SK-N-SH treated with all-trans-retinoic acid at 6 μM for 48 hours (cell line): ENCODE measurements around the gene AS3MT.

Experiments used
- ATAC-seq: fragments of 200-7000 bp; cut with Tn5 transposase; 3 replicates; pipeline ENCODE4 v1.9.1; 2020; ENCODE audit warnings: mild to moderate bottlenecking, moderate library complexity
- ARNTL ChIP-seq: fragments of 450-650 bp; formaldehyde crosslinking; IDR thresholded peaks from 2 replicates; pipeline ENCODE4 v1.5.0; 2020; ENCODE audit warnings: low read depth, mild to moderate bottlenecking, moderate library complexity, borderline replicate concordance
- BACH2 ChIP-seq: fragments of 250-450 bp; sonication (Bioruptor Pico); IDR thresholded peaks from 2 replicates; pipeline ENCODE4 v1.9.0; 2021; ENCODE audit warnings: mild to moderate bottlenecking, borderline replicate concordance
- CSDC2 ChIP-seq: fragments of 250-450 bp; sonication (Bioruptor Pico); IDR thresholded peaks from 2 replicates; pipeline ENCODE4 v1.5.0; 2020; ENCODE audit warnings: mild to moderate bottlenecking, moderate library complexity
- ESRRG ChIP-seq: fragments of 250-450 bp; sonication (Bioruptor Pico); IDR thresholded peaks from 2 replicates; pipeline ENCODE4 v1.6.1; 2021; ENCODE audit warnings: mild to moderate bottlenecking
- GLIS3 ChIP-seq: fragments of 250-450 bp; sonication (Bioruptor Pico); IDR thresholded peaks from 2 replicates; pipeline ENCODE4 v1.5.0; 2020; ENCODE audit warnings: mild to moderate bottlenecking, moderate library complexity
- ISL1 ChIP-seq: fragments of 250-450 bp; sonication (Bioruptor Pico); IDR thresholded peaks from 2 replicates; pipeline ENCODE4 v2.1.2; 2022; ENCODE audit warnings: mild to moderate bottlenecking, moderate library complexity
- OSR1 ChIP-seq: fragments of 250-450 bp; sonication (Bioruptor Pico); IDR thresholded peaks from 2 replicates; pipeline ENCODE4 v1.8.0; 2022; ENCODE audit warnings: moderate library complexity, mild to moderate bottlenecking, inconsistent platforms
- PPARA ChIP-seq: fragments of 250-450 bp; sonication (Bioruptor Pico); IDR thresholded peaks from 2 replicates; pipeline ENCODE4 v1.5.0; 2020; ENCODE audit warnings: mild to moderate bottlenecking, borderline replicate concordance
- RARB ChIP-seq: fragments of 250-450 bp; sonication (Bioruptor Pico); IDR thresholded peaks from 2 replicates; pipeline ENCODE4 v1.8.0; 2021; ENCODE audit warnings: mild to moderate bottlenecking, moderate library complexity
- SNAI2 ChIP-seq: fragments of 250-450 bp; sonication (Bioruptor Pico); IDR thresholded peaks from 2 replicates; pipeline ENCODE4 v1.5.0; 2020; ENCODE audit warnings: mild to moderate bottlenecking, moderate library complexity
- TCF4 ChIP-seq: fragments of 250-450 bp; sonication (Bioruptor Pico); IDR thresholded peaks from 2 replicates; pipeline ENCODE4 v1.8.0; 2021; ENCODE audit warnings: mild to moderate bottlenecking, moderate library complexity, borderline replicate concordance
- TOX ChIP-seq: fragments of 250-450 bp; sonication (Bioruptor Pico); IDR thresholded peaks from 2 replicates; pipeline ENCODE4 v1.8.0; 2021; ENCODE audit warnings: mild to moderate bottlenecking, moderate library complexity, borderline replicate concordance
- ZC3H10 ChIP-seq: fragments of 250-450 bp; sonication (Bioruptor Pico); IDR thresholded peaks from 2 replicates; pipeline ENCODE4 v1.5.1; 2021; ENCODE audit warnings: mild to moderate bottlenecking, moderate library complexity
- ZFP3 ChIP-seq: fragments of 250-450 bp; sonication (Bioruptor Pico); IDR thresholded peaks from 2 replicates; pipeline ENCODE4 v1.5.0; 2020; ENCODE audit warnings: mild to moderate bottlenecking, moderate library complexity
- ZFP30 ChIP-seq: fragments of 450-650 bp; formaldehyde crosslinking; IDR thresholded peaks from 2 replicates; pipeline ENCODE4 v1.5.0; 2022; ENCODE audit warnings: mild to moderate bottlenecking, moderate library complexity
- ZNF70 ChIP-seq: fragments of 450-650 bp; formaldehyde crosslinking; IDR thresholded peaks from 2 replicates; pipeline ENCODE4 v1.5.0; 2020; ENCODE audit warnings: mild to moderate bottlenecking, moderate library complexity
- ZNF8 ChIP-seq: fragments of 450-650 bp; formaldehyde crosslinking; IDR thresholded peaks from 2 replicates; pipeline ENCODE4 v1.5.0; 2020; ENCODE audit warnings: mild to moderate bottlenecking, moderate library complexity
- TF ChIP-seq, protein P1 (sequence below): fragments of 250-450 bp; sonication (Bioruptor Pico); IDR thresholded peaks from 2 replicates; pipeline ENCODE4 v1.5.1; 2020; ENCODE audit warnings: low read depth, mild to moderate bottlenecking, moderate library complexity
- TF ChIP-seq, protein P2 (sequence below): fragments of 250-450 bp; sonication (Bioruptor Pico); IDR thresholded peaks from 2 replicates; pipeline ENCODE4 v1.5.0; 2020; ENCODE audit warnings: mild to moderate bottlenecking, moderate library complexity
- TF ChIP-seq, protein P3 (sequence below): fragments of 250-450 bp; sonication (Bioruptor Pico); IDR thresholded peaks from 2 replicates; pipeline ENCODE4 v1.8.0; 2020; ENCODE audit warnings: mild to moderate bottlenecking, moderate library complexity, borderline replicate concordance
- TF ChIP-seq, protein P4 (sequence below): fragments of 250-450 bp; sonication (Bioruptor Pico); IDR thresholded peaks from 2 replicates; pipeline ENCODE4 v1.8.0; 2021; ENCODE audit warnings: low read depth, mild to moderate bottlenecking, moderate library complexity, borderline replicate concordance

The AS3MT gene

DNA sequence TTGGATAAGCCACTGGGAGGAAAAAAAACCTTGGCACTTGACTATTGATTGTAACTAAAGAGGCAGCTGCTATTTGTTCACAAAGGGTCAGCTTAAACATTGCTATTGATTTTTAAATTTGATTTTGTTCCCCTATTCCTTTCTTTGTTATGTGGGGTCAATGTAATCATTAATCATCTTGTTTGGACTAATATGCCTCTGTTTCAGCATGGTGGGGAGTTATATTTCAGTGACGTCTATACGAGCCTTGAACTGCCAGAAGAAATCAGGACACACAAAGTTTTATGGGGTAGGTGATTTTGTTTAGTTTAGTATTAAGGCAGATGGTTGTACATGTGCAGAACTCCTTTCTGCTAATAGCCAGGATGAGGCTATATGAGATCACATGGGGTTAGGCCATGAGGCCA lies 7.5 kb downstream of the AS3MT start:
- TF ChIP-seq PPARA (no peak), ZC3H10 (CRISPR knock-in tag) (no peak), TOX (CRISPR knock-in tag) (no peak), SNAI2 (no peak), ZFP30 (CRISPR knock-in tag) (no peak), CSDC2 (CRISPR knock-in tag) (no peak), ZFP3 (CRISPR knock-in tag) (no peak), ESRRG (CRISPR knock-in tag) (no peak), TCF4 (CRISPR knock-in tag) (no peak), ZNF8 (CRISPR knock-in tag) (no peak), GLIS3 (CRISPR knock-in tag) (no peak), BACH2 (CRISPR knock-in tag) (no peak), OSR1 (CRISPR knock-in tag) (no peak), ZNF70 (CRISPR knock-in tag) (no peak), RARB (CRISPR knock-in tag) (no peak), ISL1 (CRISPR knock-in tag) (no peak)
- TF ChIP-seq, protein P1, sequence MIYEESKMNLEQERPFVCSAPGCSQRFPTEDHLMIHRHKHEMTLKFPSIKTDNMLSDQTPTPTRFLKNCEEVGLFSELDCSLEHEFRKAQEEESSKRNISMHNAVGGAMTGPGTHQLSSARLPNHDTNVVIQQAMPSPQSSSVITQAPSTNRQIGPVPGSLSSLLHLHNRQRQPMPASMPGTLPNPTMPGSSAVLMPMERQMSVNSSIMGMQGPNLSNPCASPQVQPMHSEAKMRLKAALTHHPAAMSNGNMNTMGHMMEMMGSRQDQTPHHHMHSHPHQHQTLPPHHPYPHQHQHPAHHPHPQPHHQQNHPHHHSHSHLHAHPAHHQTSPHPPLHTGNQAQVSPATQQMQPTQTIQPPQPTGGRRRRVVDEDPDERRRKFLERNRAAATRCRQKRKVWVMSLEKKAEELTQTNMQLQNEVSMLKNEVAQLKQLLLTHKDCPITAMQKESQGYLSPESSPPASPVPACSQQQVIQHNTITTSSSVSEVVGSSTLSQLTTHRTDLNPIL (CRISPR knock-in tag): no peak
- TF ChIP-seq, protein P2, sequence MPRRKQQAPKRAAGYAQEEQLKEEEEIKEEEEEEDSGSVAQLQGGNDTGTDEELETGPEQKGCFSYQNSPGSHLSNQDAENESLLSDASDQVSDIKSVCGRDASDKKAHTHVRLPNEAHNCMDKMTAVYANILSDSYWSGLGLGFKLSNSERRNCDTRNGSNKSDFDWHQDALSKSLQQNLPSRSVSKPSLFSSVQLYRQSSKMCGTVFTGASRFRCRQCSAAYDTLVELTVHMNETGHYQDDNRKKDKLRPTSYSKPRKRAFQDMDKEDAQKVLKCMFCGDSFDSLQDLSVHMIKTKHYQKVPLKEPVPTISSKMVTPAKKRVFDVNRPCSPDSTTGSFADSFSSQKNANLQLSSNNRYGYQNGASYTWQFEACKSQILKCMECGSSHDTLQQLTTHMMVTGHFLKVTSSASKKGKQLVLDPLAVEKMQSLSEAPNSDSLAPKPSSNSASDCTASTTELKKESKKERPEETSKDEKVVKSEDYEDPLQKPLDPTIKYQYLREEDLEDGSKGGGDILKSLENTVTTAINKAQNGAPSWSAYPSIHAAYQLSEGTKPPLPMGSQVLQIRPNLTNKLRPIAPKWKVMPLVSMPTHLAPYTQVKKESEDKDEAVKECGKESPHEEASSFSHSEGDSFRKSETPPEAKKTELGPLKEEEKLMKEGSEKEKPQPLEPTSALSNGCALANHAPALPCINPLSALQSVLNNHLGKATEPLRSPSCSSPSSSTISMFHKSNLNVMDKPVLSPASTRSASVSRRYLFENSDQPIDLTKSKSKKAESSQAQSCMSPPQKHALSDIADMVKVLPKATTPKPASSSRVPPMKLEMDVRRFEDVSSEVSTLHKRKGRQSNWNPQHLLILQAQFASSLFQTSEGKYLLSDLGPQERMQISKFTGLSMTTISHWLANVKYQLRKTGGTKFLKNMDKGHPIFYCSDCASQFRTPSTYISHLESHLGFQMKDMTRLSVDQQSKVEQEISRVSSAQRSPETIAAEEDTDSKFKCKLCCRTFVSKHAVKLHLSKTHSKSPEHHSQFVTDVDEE (CRISPR knock-in tag): no peak
- TF ChIP-seq, protein P3, sequence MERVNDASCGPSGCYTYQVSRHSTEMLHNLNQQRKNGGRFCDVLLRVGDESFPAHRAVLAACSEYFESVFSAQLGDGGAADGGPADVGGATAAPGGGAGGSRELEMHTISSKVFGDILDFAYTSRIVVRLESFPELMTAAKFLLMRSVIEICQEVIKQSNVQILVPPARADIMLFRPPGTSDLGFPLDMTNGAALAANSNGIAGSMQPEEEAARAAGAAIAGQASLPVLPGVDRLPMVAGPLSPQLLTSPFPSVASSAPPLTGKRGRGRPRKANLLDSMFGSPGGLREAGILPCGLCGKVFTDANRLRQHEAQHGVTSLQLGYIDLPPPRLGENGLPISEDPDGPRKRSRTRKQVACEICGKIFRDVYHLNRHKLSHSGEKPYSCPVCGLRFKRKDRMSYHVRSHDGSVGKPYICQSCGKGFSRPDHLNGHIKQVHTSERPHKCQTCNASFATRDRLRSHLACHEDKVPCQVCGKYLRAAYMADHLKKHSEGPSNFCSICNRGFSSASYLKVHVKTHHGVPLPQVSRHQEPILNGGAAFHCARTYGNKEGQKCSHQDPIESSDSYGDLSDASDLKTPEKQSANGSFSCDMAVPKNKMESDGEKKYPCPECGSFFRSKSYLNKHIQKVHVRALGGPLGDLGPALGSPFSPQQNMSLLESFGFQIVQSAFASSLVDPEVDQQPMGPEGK (CRISPR knock-in tag): no peak
- TF ChIP-seq, protein P4, sequence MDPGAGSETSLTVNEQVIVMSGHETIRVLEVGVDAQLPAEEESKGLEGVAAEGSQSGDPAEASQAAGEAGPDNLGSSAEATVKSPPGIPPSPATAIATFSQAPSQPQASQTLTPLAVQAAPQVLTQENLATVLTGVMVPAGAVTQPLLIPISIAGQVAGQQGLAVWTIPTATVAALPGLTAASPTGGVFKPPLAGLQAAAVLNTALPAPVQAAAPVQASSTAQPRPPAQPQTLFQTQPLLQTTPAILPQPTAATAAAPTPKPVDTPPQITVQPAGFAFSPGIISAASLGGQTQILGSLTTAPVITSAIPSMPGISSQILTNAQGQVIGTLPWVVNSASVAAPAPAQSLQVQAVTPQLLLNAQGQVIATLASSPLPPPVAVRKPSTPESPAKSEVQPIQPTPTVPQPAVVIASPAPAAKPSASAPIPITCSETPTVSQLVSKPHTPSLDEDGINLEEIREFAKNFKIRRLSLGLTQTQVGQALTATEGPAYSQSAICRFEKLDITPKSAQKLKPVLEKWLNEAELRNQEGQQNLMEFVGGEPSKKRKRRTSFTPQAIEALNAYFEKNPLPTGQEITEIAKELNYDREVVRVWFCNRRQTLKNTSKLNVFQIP (CRISPR knock-in tag): no peak
- ATAC-seq: no peak

- ATAC-seq: no peak
- TF ChIP-seq ZNF70 (CRISPR knock-in tag) (no peak), ZNF8 (CRISPR knock-in tag) (no peak), SNAI2 (no peak), TCF4 (CRISPR knock-in tag) (no peak), ARNTL (CRISPR knock-in tag) (no peak), TOX (CRISPR knock-in tag) (no peak)
- TF ChIP-seq, protein P3 (CRISPR knock-in tag): no peak
Measured at GRCh38 chr10:102878629-102879028, 9.4 kb downstream of the AS3MT start.

GRCh38 chr10:102880256-102880655 lies 11.0 kb downstream of the AS3MT start:
- no peak for ATAC-seq
- TF ChIP-seq OSR1 (CRISPR knock-in tag) (no peak), ZNF70 (CRISPR knock-in tag) (no peak), CSDC2 (CRISPR knock-in tag) (no peak), ZFP30 (CRISPR knock-in tag) (no peak), TOX (CRISPR knock-in tag) (no peak)
- TF ChIP-seq, protein P3 (CRISPR knock-in tag): no peak
- TF ChIP-seq, protein P4 (CRISPR knock-in tag): no peak
